SK-N-MC (cell line): ENCODE data around the gene NPIPB8.

ENCODE experiments used
- EZH2 ChIP-seq: fragments of 200-600 bp; sonication (generic); IDR thresholded peaks from one replicate; pipeline ENCODE4 v1.6.1; 2017; ENCODE audit warnings: antibody characterized with exemption
- FOXP2 ChIP-seq: optimal IDR thresholded peaks from 2 replicates; pipeline ENCODE3; 2011; ENCODE audit warnings: mild to moderate bottlenecking, moderate library complexity; ENCODE audit not compliant: insufficient read depth; ENCODE audit errors: extremely low read length, control extremely low read depth
- POLR2AphosphoS5 ChIP-seq: IDR thresholded peaks from 2 replicates; pipeline ENCODE4 v1.6.1; 2012; ENCODE audit warnings: mild to moderate bottlenecking, low read depth, low read length, borderline replicate concordance

GRCh38 chr16:28589069-28589468 lies 48.8 kb upstream of the NPIPB8 start:
- TF ChIP-seq POLR2AphosphoS5 (no peak), EZH2 (no peak), FOXP2 (no peak)
